ENCODE data around the gene ZBTB33.

The ZBTB33 gene

GRCh38 chrX:120236687-120237479 is 13.7 kb upstream of the ZBTB33 start:
- no peak overlapping the region for H3K4me3 ChIP-seq (ENCODE audit: low read depth in 1 of 2, low read length in 2 of 2)
- TF ChIP-seq, protein P1, sequence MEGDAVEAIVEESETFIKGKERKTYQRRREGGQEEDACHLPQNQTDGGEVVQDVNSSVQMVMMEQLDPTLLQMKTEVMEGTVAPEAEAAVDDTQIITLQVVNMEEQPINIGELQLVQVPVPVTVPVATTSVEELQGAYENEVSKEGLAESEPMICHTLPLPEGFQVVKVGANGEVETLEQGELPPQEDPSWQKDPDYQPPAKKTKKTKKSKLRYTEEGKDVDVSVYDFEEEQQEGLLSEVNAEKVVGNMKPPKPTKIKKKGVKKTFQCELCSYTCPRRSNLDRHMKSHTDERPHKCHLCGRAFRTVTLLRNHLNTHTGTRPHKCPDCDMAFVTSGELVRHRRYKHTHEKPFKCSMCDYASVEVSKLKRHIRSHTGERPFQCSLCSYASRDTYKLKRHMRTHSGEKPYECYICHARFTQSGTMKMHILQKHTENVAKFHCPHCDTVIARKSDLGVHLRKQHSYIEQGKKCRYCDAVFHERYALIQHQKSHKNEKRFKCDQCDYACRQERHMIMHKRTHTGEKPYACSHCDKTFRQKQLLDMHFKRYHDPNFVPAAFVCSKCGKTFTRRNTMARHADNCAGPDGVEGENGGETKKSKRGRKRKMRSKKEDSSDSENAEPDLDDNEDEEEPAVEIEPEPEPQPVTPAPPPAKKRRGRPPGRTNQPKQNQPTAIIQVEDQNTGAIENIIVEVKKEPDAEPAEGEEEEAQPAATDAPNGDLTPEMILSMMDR (IDR thresholded peaks at IDR 0.05; ENCODE audit: borderline replicate concordance, extremely low read depth, low read length, poor library complexity, severe bottlenecking): no peak
- TF ChIP-seq EZH2 (IDR thresholded peaks at IDR 0.05; ENCODE audit: borderline replicate concordance, low read depth, low read length, severe bottlenecking): no peak
- DNase-seq (no peak), ATAC-seq (ENCODE audit: insufficient read depth, low read depth) (no peak)
- H3K4me1 ChIP-seq (ENCODE audit: insufficient read depth, low read length): no peaks in the 10 kb centered on the region
- H2AFZ ChIP-seq (ENCODE audit: low read depth, low read length): no peak overlapping the region
- no peaks in the 10 kb centered on the region for H3K27me3 ChIP-seq (ENCODE audit: insufficient read depth, low read length, poor library complexity)
- H3K27ac ChIP-seq (ENCODE audit: low read length): no peak overlapping the region
- H3K36me3 ChIP-seq (ENCODE audit: insufficient read depth, low read length): peaks cover 6% of the 10 kb centered on the region; the same call in 1 of the 2 replicates
- H3K9me3 ChIP-seq (ENCODE audit: insufficient read depth, low read length, severe bottlenecking): no peaks in the 10 kb centered on the region
- no peak overlapping the region for H3K4me2 ChIP-seq (ENCODE audit: insufficient read depth, low read length)
- H4K20me1 ChIP-seq (ENCODE audit: insufficient read depth, low read length): no peaks in the 10 kb centered on the region
- H3K79me2 ChIP-seq (ENCODE audit: insufficient read depth, low read length): no peaks in the 10 kb centered on the region
- no peak overlapping the region for H3K9ac ChIP-seq (ENCODE audit: low read depth, low read length)

GRCh38 chrX:120238933-120239332 is 11.7 kb upstream of the ZBTB33 start:
- H3K9ac ChIP-seq (ENCODE audit: low read depth, low read length): no peak overlapping the region

DNA sequence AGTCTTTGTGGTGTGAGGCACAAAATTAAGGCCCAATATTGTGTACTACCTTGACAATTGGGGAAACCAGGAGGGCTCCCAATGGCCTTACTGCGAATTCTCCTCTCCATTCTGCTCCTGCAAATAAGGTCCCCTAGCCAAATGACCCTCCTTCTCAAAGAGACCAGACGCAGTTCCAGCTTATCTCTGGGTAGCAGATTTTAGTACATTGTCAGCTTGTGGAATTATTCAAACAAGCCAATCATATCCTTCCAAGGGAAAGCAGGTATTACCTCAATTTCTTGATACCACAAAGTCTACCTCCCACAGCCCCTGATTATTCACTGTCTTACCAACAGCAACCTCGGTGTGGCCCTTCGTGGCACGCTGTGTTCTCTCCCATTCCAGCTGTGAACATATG is 7.8 kb upstream of the ZBTB33 start:
- TF ChIP-seq, protein P1 (IDR thresholded peaks at IDR 0.05; ENCODE audit: borderline replicate concordance, extremely low read depth, low read length, poor library complexity, severe bottlenecking): no peak
- TF ChIP-seq EZH2 (IDR thresholded peaks at IDR 0.05; ENCODE audit: borderline replicate concordance, low read depth, low read length, severe bottlenecking): no peak
- Histone ChIP-seq H3K79me2 (ENCODE audit: insufficient read depth, low read length) (peaks cover 8% of the 10 kb centered on the region), H3K27ac (ENCODE audit: low read length) (no peak overlapping the region), H3K36me3 (ENCODE audit: insufficient read depth, low read length) (peaks cover 6% of the 10 kb centered on the region; the same call in 1 of the 2 replicates), H2AFZ (ENCODE audit: low read depth, low read length) (no peak overlapping the region), H3K4me2 (ENCODE audit: insufficient read depth, low read length) (peak overlapping the region; percentile 85; the same call in 1 of the 2 replicates), H3K4me3 (ENCODE audit: low read depth in 1 of 2, low read length in 2 of 2) (no peak overlapping the region), H4K20me1 (ENCODE audit: insufficient read depth, low read length) (no peaks in the 10 kb centered on the region), H3K27me3 (ENCODE audit: insufficient read depth, low read length, poor library complexity) (peaks cover 3% of the 10 kb centered on the region), H3K4me1 (ENCODE audit: insufficient read depth, low read length) (peaks cover 25% of the 10 kb centered on the region), H3K9ac (ENCODE audit: low read depth, low read length) (no peak overlapping the region), H3K9me3 (ENCODE audit: insufficient read depth, low read length, severe bottlenecking) (no peaks in the 10 kb centered on the region)
- ATAC-seq (ENCODE audit: insufficient read depth, low read depth) (no peak), DNase-seq (no peak)

More at GRCh38 chrX:120238933-120239332, 11.7 kb upstream of the ZBTB33 start:
- TF ChIP-seq, protein P1 (IDR thresholded peaks at IDR 0.05; ENCODE audit: borderline replicate concordance, extremely low read depth, low read length, poor library complexity, severe bottlenecking): no peak
- no peak for TF ChIP-seq EZH2 (IDR thresholded peaks at IDR 0.05; ENCODE audit: borderline replicate concordance, low read depth, low read length, severe bottlenecking)
- H3K4me1 ChIP-seq (ENCODE audit: insufficient read depth, low read length): peaks cover 13% of the 10 kb centered on the region
- peaks cover 8% of the 10 kb centered on the region for H3K79me2 ChIP-seq (ENCODE audit: insufficient read depth, low read length)
- no peaks in the 10 kb centered on the region for H4K20me1 ChIP-seq (ENCODE audit: insufficient read depth, low read length)
- H2AFZ ChIP-seq (ENCODE audit: low read depth, low read length): no peak overlapping the region
- H3K27me3 ChIP-seq (ENCODE audit: insufficient read depth, low read length, poor library complexity): peaks cover under 1% of the 10 kb centered on the region
- no peaks in the 10 kb centered on the region for H3K9me3 ChIP-seq (ENCODE audit: insufficient read depth, low read length, severe bottlenecking)
- no peak overlapping the region for H3K4me2 ChIP-seq (ENCODE audit: insufficient read depth, low read length)
- H3K27ac ChIP-seq (ENCODE audit: low read length): no peak overlapping the region
- DNase-seq (no peak), ATAC-seq (ENCODE audit: insufficient read depth, low read depth) (no peak)
- H3K4me3 ChIP-seq (ENCODE audit: low read depth in 1 of 2, low read length in 2 of 2): no peak overlapping the region
- H3K36me3 ChIP-seq (ENCODE audit: insufficient read depth, low read length): peaks cover 6% of the 10 kb centered on the region; the same call in 1 of the 2 replicates
